ENCODE measurements around the gene BAIAP2.

BAIAP2 gene

DNA sequence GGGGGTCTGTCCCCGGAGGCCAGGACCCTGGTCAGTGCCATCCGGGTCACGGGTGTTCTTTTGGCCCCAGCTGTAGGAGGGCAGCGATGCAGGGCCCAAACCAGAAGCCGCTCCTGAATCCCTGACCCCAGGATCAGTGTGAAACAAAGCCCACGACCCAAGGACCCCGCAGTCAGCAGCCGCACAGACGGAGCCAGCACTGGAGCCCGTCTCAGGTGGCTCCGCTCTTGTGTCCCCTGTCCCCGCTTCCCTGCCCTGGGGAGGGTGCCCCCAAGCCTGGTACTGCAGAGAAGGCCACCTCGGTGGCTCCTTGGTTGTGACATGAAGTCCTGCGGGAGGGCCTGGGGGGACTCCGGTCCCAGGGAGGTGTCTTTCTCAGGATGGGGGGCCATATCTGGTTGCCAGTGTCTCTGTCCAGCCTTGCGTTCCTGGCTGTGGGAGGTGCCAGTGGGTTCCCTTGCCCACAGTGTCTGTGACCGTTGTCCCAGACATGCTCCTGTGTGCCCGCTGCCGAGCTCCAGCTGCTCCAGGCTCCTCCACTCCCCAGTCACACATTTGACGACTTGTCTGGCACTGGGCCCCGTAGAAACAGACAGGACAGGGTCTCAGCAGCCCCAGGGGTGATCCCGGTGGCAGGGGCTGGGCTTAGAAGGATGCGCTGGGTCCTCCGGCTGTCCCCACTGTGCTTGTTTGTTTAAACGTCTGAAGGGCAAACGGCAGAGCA, 33.6 kb downstream of the BAIAP2 start:
- no peak for DNase-seq (ENCODE audit: low read depth, low spot score)
- TF ChIP-seq FOXP2 (optimal IDR thresholded peaks at IDR 0.05; ENCODE audit: control extremely low read depth, extremely low read length, insufficient read depth) (no peak), POLR2AphosphoS5 (IDR thresholded peaks at IDR 0.05; ENCODE audit: borderline replicate concordance, low read depth, low read length) (no peak), EZH2 (IDR thresholded peaks at IDR 0.05) (no peak)
- no peaks in the 10 kb centered on the region for H3K36me3 ChIP-seq (ENCODE audit: insufficient read depth, low read length)

DNA sequence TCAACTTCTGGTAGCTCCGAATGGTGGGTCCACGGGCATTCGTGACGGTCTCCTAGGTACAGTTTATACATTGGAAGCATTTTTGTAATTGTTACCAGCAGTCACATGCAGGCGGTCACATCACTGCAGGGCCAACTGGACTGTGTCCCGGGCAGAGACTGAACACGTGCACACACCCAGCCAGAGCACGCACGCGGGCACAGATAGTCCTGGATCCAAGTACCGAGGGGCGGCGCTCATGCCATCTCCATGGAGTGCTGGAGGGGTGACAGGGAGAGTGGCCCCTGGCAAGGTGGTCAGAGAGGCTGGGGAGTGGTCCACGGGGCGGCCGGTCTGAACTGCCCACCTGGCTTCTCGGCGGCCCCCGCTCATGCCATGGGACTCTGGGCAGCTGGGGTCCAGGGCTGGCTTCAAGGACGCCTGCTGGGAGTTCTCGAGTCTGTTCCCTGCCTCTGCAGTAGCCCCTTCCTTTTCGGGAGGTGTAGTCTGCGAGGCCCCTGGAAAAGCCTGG, 34.2 kb downstream of the BAIAP2 start:
- TF ChIP-seq EZH2 (IDR thresholded peaks at IDR 0.05) (no peak), FOXP2 (optimal IDR thresholded peaks at IDR 0.05; ENCODE audit: control extremely low read depth, extremely low read length, insufficient read depth) (no peak), POLR2AphosphoS5 (IDR thresholded peaks at IDR 0.05; ENCODE audit: borderline replicate concordance, low read depth, low read length) (no peak)
- no peak for DNase-seq (ENCODE audit: low read depth, low spot score)
- H3K9me3 ChIP-seq (ENCODE audit: low read depth, low read length) = no peaks in the 10 kb centered on the region
- no peaks in the 10 kb centered on the region for H3K36me3 ChIP-seq (ENCODE audit: insufficient read depth, low read length)
- no peak overlapping the region for H3K4me3 ChIP-seq
- no peak overlapping the region for H3K9ac ChIP-seq (ENCODE audit: insufficient read length)
- no peak overlapping the region for H3K27ac ChIP-seq

More for the DNA sequence above, 33.6 kb downstream of the BAIAP2 start:
- no peak overlapping the region for H3K4me3 ChIP-seq
- no peak overlapping the region for H3K9ac ChIP-seq (ENCODE audit: insufficient read length)
- H3K9me3 ChIP-seq (ENCODE audit: low read depth, low read length) = no peaks in the 10 kb centered on the region
- no peak overlapping the region for H3K27ac ChIP-seq

DNA sequence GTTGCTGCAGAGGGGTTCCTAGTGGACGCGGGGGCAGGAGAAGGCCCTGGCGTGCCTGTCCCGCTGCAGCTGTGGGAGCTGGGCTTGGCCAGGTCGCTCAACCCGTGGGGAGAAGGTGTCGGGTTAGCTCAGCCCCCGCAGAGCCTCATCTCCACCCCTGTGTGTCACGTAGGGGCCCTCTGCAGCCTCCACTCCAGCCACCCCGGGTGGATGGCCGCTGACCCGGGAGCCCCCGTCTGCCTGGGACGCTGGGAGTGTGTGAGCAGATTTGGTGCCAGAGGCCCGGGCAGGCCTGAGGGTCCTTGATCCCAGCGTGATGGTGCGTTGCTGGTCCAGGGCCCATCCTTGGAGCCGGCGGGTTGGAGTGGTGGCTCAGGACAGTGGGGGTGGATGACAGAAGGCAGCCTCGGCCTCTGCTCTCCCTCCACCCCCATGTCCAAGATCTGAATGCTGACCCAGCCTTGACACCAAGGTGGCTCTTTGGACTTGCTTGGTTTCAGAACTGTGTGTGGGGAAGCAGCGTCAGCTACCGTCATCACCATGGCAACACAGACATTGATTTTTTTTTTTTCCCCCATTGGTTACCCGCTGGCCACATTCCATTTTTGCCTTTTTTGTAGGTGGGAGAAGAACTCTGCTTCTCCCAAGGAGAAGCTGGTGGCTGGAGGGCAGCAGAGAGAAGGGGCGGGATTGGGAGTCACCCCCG, 35.7 kb downstream of the BAIAP2 start:
- H3K36me3 ChIP-seq (ENCODE audit: insufficient read depth, low read length) = no peaks in the 10 kb centered on the region
- H3K9ac ChIP-seq (ENCODE audit: insufficient read length) = no peak overlapping the region
- H3K4me3 ChIP-seq = no peak overlapping the region
- TF ChIP-seq FOXP2 (optimal IDR thresholded peaks at IDR 0.05; ENCODE audit: control extremely low read depth, extremely low read length, insufficient read depth) (no peak), POLR2AphosphoS5 (IDR thresholded peaks at IDR 0.05; ENCODE audit: borderline replicate concordance, low read depth, low read length) (no peak), EZH2 (IDR thresholded peaks at IDR 0.05) (no peak)
- no peak overlapping the region for H3K27ac ChIP-seq
- no peaks in the 10 kb centered on the region for H3K9me3 ChIP-seq (ENCODE audit: low read depth, low read length)
- DNase-seq (ENCODE audit: low read depth, low spot score) = no peak

DNA sequence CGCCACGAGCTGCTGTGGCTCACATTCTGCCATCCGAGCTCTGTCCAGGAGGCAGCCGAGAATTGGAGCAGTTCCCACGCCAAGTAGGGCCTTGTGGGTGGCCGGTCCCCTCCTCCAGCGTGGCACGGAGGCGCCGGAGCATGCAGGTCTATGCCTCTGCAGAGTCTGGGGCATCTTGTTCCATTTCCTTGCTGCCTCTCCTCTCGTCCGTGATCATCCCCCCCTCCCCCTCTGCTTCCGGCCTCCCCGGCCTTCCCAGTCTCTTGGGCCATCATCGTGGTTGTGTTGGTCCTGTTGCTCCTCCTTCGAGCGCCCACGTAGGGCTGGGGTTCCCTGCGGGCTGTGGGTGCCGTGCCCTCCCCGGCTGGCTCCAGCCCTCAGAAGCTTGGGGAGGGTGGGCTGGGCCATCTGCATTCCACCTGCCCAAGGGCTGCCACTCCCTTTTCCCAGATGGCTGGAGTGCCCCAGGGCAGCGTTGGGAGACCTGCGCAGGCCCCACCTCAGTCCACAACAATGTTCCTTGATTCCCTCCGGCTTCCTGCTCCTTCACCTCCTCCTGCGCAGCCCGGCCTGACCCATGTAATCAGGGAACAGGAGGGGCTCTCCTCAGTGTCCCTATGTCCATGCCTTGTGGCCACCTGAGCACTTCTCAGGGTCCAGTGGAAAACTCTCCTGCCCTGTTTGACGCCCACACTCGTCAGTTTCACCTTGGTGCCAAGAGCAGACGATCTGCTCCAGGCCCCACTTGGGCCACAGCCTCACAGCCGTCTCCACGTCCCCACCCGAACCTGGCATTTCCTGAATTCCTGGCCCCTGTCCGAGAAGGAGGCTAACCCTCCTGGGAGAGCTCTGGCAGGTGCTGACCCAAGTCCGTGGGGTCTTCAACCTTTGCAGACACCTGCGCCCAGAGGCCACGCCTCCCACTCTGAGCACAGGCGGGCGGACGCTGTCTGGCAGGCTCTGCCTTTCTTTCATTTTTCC, 37.1 kb downstream of the BAIAP2 start:
- H3K9me3 ChIP-seq (ENCODE audit: low read depth, low read length) = no peaks in the 10 kb centered on the region
- H3K36me3 ChIP-seq (ENCODE audit: insufficient read depth, low read length) = no peaks in the 10 kb centered on the region
- DNase-seq (ENCODE audit: low read depth, low spot score) = no peak
- no peak overlapping the region for H3K4me3 ChIP-seq
- no peak overlapping the region for H3K9ac ChIP-seq (ENCODE audit: insufficient read length)
- no peak for TF ChIP-seq POLR2AphosphoS5 (IDR thresholded peaks at IDR 0.05; ENCODE audit: borderline replicate concordance, low read depth, low read length)
- no peak for TF ChIP-seq EZH2 (IDR thresholded peaks at IDR 0.05)
- no peak for TF ChIP-seq FOXP2 (optimal IDR thresholded peaks at IDR 0.05; ENCODE audit: control extremely low read depth, extremely low read length, insufficient read depth)
- H3K27ac ChIP-seq = no peak overlapping the region

DNA sequence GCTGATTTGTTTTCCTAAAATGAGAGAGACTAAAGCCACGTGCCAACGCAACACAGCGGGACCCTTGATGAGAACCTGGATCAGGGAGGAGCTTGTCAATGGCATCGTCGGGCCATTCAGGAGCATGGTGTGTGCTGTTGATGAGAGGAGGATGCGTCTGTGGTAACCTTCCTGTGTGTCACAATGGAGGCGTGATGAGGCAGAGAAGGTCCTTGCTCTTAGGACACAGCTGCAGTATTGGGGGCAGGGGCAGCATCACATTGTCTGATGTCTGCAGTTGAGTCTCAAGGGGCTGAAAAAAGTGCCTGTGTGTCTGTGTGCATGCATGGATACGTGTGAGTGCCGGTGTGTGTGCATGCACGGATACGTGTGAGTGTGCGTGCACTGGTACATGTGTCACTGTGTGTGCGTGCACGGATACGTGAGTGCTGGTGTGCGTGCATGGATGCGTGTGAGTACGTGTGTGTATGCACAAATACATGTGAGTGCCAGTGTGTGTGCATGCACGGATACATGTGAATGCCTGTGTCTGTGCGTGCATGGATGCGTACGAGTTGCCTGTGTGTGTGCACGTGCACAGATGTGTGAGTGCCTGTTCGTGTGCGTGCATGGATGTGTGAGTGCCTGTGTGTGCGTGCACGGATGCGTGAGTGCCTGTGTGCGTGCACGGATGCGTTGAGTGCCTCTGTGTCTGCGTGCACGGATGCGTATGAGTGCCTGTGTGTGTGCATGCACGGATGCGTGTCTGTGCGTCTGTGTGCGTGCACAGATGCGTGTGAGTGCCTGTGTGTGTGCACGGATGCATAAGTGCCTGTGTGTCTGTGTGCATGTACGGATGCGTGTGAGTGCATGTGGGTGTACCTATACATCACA, 39.3 kb downstream of the BAIAP2 start:
- Histone ChIP-seq H3K36me3 (ENCODE audit: insufficient read depth, low read length) (no peaks in the 10 kb centered on the region), H3K9me3 (ENCODE audit: low read depth, low read length) (no peaks in the 10 kb centered on the region), H3K4me3 (no peak overlapping the region), H3K27ac (no peak overlapping the region), H3K9ac (ENCODE audit: insufficient read length) (no peak overlapping the region)
- no peak for TF ChIP-seq EZH2 (IDR thresholded peaks at IDR 0.05)
- TF ChIP-seq POLR2AphosphoS5 (IDR thresholded peaks at IDR 0.05; ENCODE audit: borderline replicate concordance, low read depth, low read length) = no peak
- no peak for TF ChIP-seq FOXP2 (optimal IDR thresholded peaks at IDR 0.05; ENCODE audit: control extremely low read depth, extremely low read length, insufficient read depth)
- no peak for DNase-seq (ENCODE audit: low read depth, low spot score)

DNA sequence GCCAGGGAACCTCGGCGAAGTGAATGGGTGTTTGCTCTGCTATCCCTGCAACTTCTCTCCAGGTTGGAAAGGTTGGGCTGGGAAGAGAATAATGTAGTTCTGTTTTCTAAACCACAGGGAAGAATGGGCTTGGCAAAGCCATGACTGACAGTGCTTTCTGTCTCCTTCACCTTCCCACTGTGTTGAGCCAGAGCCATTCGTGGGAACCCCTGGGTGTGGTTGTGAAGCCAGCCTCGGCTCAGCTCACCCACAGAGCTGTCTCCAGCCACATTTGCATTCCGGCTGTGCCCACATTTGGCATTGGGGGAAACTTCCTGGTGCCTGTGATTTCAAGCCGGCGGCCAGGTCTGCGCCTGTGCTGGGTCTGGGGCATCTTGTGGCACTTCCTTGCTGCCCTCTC, 39.9 kb downstream of the BAIAP2 start:
- H3K9me3 ChIP-seq (ENCODE audit: low read depth, low read length) = no peaks in the 10 kb centered on the region
- H3K9ac ChIP-seq (ENCODE audit: insufficient read length) = no peak overlapping the region
- no peak overlapping the region for H3K4me3 ChIP-seq
- no peaks in the 10 kb centered on the region for H3K36me3 ChIP-seq (ENCODE audit: insufficient read depth, low read length)
- TF ChIP-seq FOXP2 (optimal IDR thresholded peaks at IDR 0.05; ENCODE audit: control extremely low read depth, extremely low read length, insufficient read depth) = no peak
- TF ChIP-seq EZH2 (IDR thresholded peaks at IDR 0.05) = no peak
- TF ChIP-seq POLR2AphosphoS5 (IDR thresholded peaks at IDR 0.05; ENCODE audit: borderline replicate concordance, low read depth, low read length) = no peak
- H3K27ac ChIP-seq = no peak overlapping the region
- DNase-seq (ENCODE audit: low read depth, low spot score) = no peak

DNA sequence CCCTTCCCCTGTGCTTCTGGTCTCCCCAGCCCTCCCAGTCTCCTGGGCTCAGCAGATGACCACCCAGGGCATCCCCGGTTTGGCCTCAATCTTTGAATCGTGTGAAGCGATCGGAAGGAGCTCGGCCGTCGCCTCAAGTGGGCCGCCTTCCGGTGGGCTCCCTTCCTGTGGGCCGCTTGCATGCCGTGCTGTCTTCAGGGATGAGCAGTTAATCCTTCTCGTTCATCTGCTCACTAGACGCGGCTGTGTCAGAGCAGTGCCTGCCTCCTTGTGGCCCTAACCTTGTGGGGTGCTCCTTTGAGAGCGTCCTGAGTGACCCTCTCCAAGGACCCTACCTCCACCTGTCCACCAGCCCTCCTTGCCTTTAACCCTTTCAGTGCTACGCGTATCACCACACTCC, 40.4 kb downstream of the BAIAP2 start:
- no peak overlapping the region for H3K9ac ChIP-seq (ENCODE audit: insufficient read length)

More for the DNA sequence above, 40.4 kb downstream of the BAIAP2 start:
- Histone ChIP-seq H3K27ac (no peak overlapping the region), H3K4me3 (no peak overlapping the region), H3K9me3 (ENCODE audit: low read depth, low read length) (no peaks in the 10 kb centered on the region), H3K36me3 (ENCODE audit: insufficient read depth, low read length) (no peaks in the 10 kb centered on the region)
- TF ChIP-seq POLR2AphosphoS5 (IDR thresholded peaks at IDR 0.05; ENCODE audit: borderline replicate concordance, low read depth, low read length) (no peak), FOXP2 (optimal IDR thresholded peaks at IDR 0.05; ENCODE audit: control extremely low read depth, extremely low read length, insufficient read depth) (no peak), EZH2 (IDR thresholded peaks at IDR 0.05) (no peak)
- DNase-seq (ENCODE audit: low read depth, low spot score) = no peak
